Loucy (cell line): ENCODE results near the gene NDST1.

Experiments
- CTCF ChIP-seq: fragments of 200-600 bp; sonication (generic); conservative IDR thresholded peaks from 2 replicates; pipeline ENCODE4 v1.5.1; 2014; ENCODE audit warnings: mild to moderate bottlenecking, antibody characterized with exemption, low read length
- EZH2phosphoT487 ChIP-seq: fragments of 200-600 bp; IDR thresholded peaks from 2 replicates; pipeline ENCODE4 v1.6.1; 2018; ENCODE audit warnings: antibody characterized with exemption, mild to moderate bottlenecking, moderate library complexity, borderline replicate concordance

GRCh38 chr5:150529555-150529954 is 21.6 kb downstream of the NDST1 start:
- TF ChIP-seq CTCF (no peak), EZH2phosphoT487 (no peak)
